ELR (cell line): ENCODE measurements around the gene COX7B.
"Not testable (repeated sequence)": the region's sequence is repeated elsewhere in the genome, so short reads cannot be mapped to it uniquely, and the experiment has no call there.

Experiments
- DNase-seq: peaks from one replicate; pipeline ENCODE4 v3.0.0-alpha.2; 2015; ENCODE audit warnings: low read depth

Gene COX7B

GRCh38 chrX:77899081-77899828, at the start of gene COX7B:
Gene COX7B, plus strand, starts transcription at chrX:77899468. Its CDS starts 86 bp downstream, at chrX:77899554.
- DNase-seq, result peak; percentile 97

- DNase-seq, result no peak
These were observed 23.9 kb upstream of the COX7B start for GRCh38 chrX:77875372-77875771.

- not testable (repeated sequence) for DNase-seq
These were observed 17.9 kb upstream of the COX7B start for GRCh38 chrX:77881418-77881817.

- DNase-seq, result no peak
These were observed 6.4 kb upstream of the COX7B start for GRCh38 chrX:77892887-77893286.

GRCh38 chrX:77893713-77894112, 5.6 kb upstream of the COX7B start:
- DNase-seq, result no peak

GRCh38 chrX:77894921-77895886, 4.1 kb upstream of the COX7B start, which contains the start of gene MAGT1:
Gene MAGT1, minus strand, starts transcription at chrX:77895435. Its CDS starts 25 bp downstream, at chrX:77895410.
- DNase-seq, result peak; percentile 96

- no peak for DNase-seq
These were observed 1.4 kb downstream of the COX7B start for GRCh38 chrX:77900688-77901087.

- no peak for DNase-seq
These were observed 2.2 kb downstream of the COX7B start for GRCh38 chrX:77901506-77901905.

GRCh38 chrX:77910108-77910840, 11.0 kb downstream of the COX7B start, which contains the start of gene ATP7A:
Gene ATP7A, plus strand, starts transcription at chrX:77910693. Its CDS starts 60,949 bp downstream, at chrX:77971642.
- DNase-seq, result peak; percentile 90

GRCh38 chrX:77917294-77917933, 18.1 kb downstream of the COX7B start:
- DNase-seq, result no peak

- no peak for DNase-seq
These were observed 19.3 kb downstream of the COX7B start for GRCh38 chrX:77918568-77918967.

GRCh38 chrX:77919370-77919769, 20.1 kb downstream of the COX7B start:
- DNase-seq, result not testable (repeated sequence)

GRCh38 chrX:77922787-77923186, 23.5 kb downstream of the COX7B start:
- no peak for DNase-seq

- DNase-seq, result no peak
These were observed 25.1 kb downstream of the COX7B start for GRCh38 chrX:77924320-77924859.

GRCh38 chrX:77925764-77926163, 26.5 kb downstream of the COX7B start:
- no peak for DNase-seq

GRCh38 chrX:77930581-77930980, 31.3 kb downstream of the COX7B start:
- no peak for DNase-seq

- DNase-seq, result no peak
These were observed 36.6 kb downstream of the COX7B start for GRCh38 chrX:77935886-77936285.

GRCh38 chrX:77936299-77936698, 37.0 kb downstream of the COX7B start:
- no peak for DNase-seq

GRCh38 chrX:77937291-77937690, 38.0 kb downstream of the COX7B start:
- DNase-seq, result peak; percentile 78

- no peak for DNase-seq
These were observed 38.9 kb downstream of the COX7B start for GRCh38 chrX:77938083-77938680.

GRCh38 chrX:77945031-77945430, 45.8 kb downstream of the COX7B start:
- DNase-seq, result not testable (repeated sequence)
